ENCODE data around the gene MYCL. TPM values are rescaled to one million over a fixed set of nuclear protein-coding genes. Genes with fewer than 3 reads are reported as not detected.

Gene MYCL
- total and polyA plus RNA-seq, 2 of the 8 experiments (the other 6 are each of a cell fraction or from before 2014, with no cell fraction given): 20.3 to 28.8 TPM

GRCh38 chr1:39863177-39863576 lies 38.5 kb downstream of the MYCL start:
- H4K5ac ChIP-seq (ENCODE audit: insufficient read length, low read depth, low read length): no peak overlapping the region
- no peaks in the 10 kb centered on the region for H3K27me3 ChIP-seq (replicated peaks in 1 of 4; ENCODE audit: control insufficient read depth in 3 of 4, extremely low read depth in 1 of 4, insufficient read depth in 3 of 4, low read length in 3 of 4)
- H2AFZ ChIP-seq (ENCODE audit: low read length): no peak overlapping the region
- no peaks in the 10 kb centered on the region for H3K36me3 ChIP-seq (ENCODE audit: control insufficient read depth in 2 of 4, insufficient read depth in 4 of 4, low read length in 3 of 4)
- no peak overlapping the region for H2BK12ac ChIP-seq (ENCODE audit: low read depth, low read length)
- no peak overlapping the region for H2BK20ac ChIP-seq (ENCODE audit: low read length)
- H3K18ac ChIP-seq (ENCODE audit: extremely low read depth, low read length): no peak overlapping the region
- no peak for TF ChIP-seq SRF (IDR thresholded peaks at IDR 0.05; ENCODE audit: low read depth, low read length)
- H3K4ac ChIP-seq (replicated peaks; ENCODE audit: insufficient read length, low read depth, low read length): no peak overlapping the region
- H3K79me1 ChIP-seq (ENCODE audit: low read depth, low read length): peaks cover 13% of the 10 kb centered on the region
- no peak overlapping the region for H2AK5ac ChIP-seq (ENCODE audit: low read depth, low read length)
- no peak overlapping the region for H2BK120ac ChIP-seq (replicated peaks; ENCODE audit: low read depth, low read length)
- no peak overlapping the region for H2BK5ac ChIP-seq (ENCODE audit: low read depth, low read length)
- FAIRE-seq (no peak), DNase-seq (ENCODE audit: low read depth in 1 of 2, low spot score in 2 of 2) (no peak)
- no peaks in the 10 kb centered on the region for H3K4me1 ChIP-seq (replicated peaks in 1 of 4; ENCODE audit: control insufficient read depth in 3 of 4, insufficient read depth in 4 of 4, low read length in 3 of 4)
- H3K79me2 ChIP-seq (ENCODE audit: control insufficient read depth in 1 of 2, insufficient read depth in 2 of 2, low read length in 2 of 2): peaks cover 4 to 82% of the 10 kb centered on the region in 2 experiments; a peak in 3 of 4 replicates
- no peak overlapping the region for H2BK15ac ChIP-seq (ENCODE audit: low read length)
- no peak overlapping the region for H3K27ac ChIP-seq (ENCODE audit: low read depth, low read length)
- no peak overlapping the region for H3K14ac ChIP-seq (ENCODE audit: insufficient read length)
- no peaks in the 10 kb centered on the region for H3K23me2 ChIP-seq (ENCODE audit: low read depth, low read length)
- no peak overlapping the region for H3K56ac ChIP-seq (replicated peaks; ENCODE audit: insufficient read length, low read depth, low read length)
- no peak overlapping the region for H3K4me3 ChIP-seq (ENCODE audit: extremely low read depth in 1 of 4, insufficient read depth in 2 of 4, low read depth in 3 of 4, low read length in 4 of 4)
- no peak overlapping the region for H3K4me2 ChIP-seq (ENCODE audit: insufficient read depth in 1 of 2, low read depth in 2 of 2, low read length in 2 of 2)
- H3K9ac ChIP-seq (replicated peaks in 1 of 4; ENCODE audit: extremely low read depth in 1 of 4, low read depth in 3 of 4, low read length in 3 of 4): no peak overlapping the region
- CTCF ChIA-PET (ENCODE audit: partially characterized antibody): interaction anchor here (0.5 to 2.0 kb wide), 4 partner anchors 22 to 47 kb away, joined by 3 to 5 read pairs (median 3); partner anchors contain the start of gene MYCL
- no peak overlapping the region for H3K23ac ChIP-seq (ENCODE audit: insufficient read length)
- H4K91ac ChIP-seq (replicated peaks; ENCODE audit: insufficient read length, low read length): no peak overlapping the region
- POLR2A ChIA-PET (ENCODE audit: partially characterized antibody): no interaction called here
- H3K9me3 ChIP-seq (ENCODE audit: insufficient read depth in 2 of 2, low read depth in 1 of 2, low read length in 1 of 2): no peaks in the 10 kb centered on the region
- 89% methylated on average over 5 of the region's 5 CpGs; no CpG with 5 or more reads in 1 of the 2 experiments for WGBS, 2 experiments (ENCODE audit: extremely low coverage in 1 of 2, insufficient coverage in 1 of 2, insufficient read length in 1 of 2, insufficient replicate concordance in 2 of 2, low coverage in 1 of 2, low lambda C conversion rate in 2 of 2, missing lambda C conversion rate in 1 of 2)
- H4K8ac ChIP-seq (ENCODE audit: extremely low read depth, insufficient read depth, low read length): no peak overlapping the region
- peaks cover 0 to 4% of the 10 kb centered on the region in 2 experiments for H4K20me1 ChIP-seq (replicated peaks in 1 of 2; ENCODE audit: control insufficient read depth in 1 of 2, insufficient read depth in 2 of 2, low read length in 2 of 2)

Data from H1 (cell line).